Fibroblast of villous mesenchyme (primary cell): ENCODE data around the gene ITPRIP. TPM values are rescaled to one million over a fixed set of nuclear protein-coding genes. Genes with fewer than 3 reads are reported as not detected.

Source experiments
- DNase-seq: peaks from one replicate; pipeline ENCODE4 v3.0.0-alpha.2; 2010; ENCODE audit warnings: low read depth
- H3K4me3 ChIP-seq: 2 replicates; pipeline ENCODE4 v1.5.1; 2011; ENCODE audit warnings: low read depth, mild to moderate bottlenecking, low read length
- CTCF ChIP-seq: IDR thresholded peaks from 2 replicates; pipeline ENCODE4 v1.5.1; 2012; ENCODE audit warnings: low read depth, mild to moderate bottlenecking, low read length; ENCODE audit not compliant: insufficient read depth
- total RNA-seq: library from RNA; depleted of rRNA; stranded (reverse); fragments of >200 nt; gene quantifications from 2 replicates; pipeline ENCODE4 v1.2.3, GENCODE V29; 2012

Gene ITPRIP, protein sequence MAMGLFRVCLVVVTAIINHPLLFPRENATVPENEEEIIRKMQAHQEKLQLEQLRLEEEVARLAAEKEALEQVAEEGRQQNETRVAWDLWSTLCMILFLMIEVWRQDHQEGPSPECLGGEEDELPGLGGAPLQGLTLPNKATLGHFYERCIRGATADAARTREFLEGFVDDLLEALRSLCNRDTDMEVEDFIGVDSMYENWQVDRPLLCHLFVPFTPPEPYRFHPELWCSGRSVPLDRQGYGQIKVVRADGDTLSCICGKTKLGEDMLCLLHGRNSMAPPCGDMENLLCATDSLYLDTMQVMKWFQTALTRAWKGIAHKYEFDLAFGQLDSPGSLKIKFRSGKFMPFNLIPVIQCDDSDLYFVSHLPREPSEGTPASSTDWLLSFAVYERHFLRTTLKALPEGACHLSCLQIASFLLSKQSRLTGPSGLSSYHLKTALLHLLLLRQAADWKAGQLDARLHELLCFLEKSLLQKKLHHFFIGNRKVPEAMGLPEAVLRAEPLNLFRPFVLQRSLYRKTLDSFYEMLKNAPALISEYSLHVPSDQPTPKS
- total RNA-seq = 9.9 and 10.3 TPM in 2 replicates

GRCh38 chr10:104337985-104338735 lies at the start of gene ITPRIP:
Gene ITPRIP (minus strand): TSS chr10:104338465. CDS start chr10:104316051, 22,414 bp downstream.
- peak; percentile 93 for DNase-seq
- peak within 1 kb of the TSS; percentile 87 for H3K4me3 ChIP-seq
- TF ChIP-seq CTCF = peak; percentile 21

GRCh38 chr10:104387130-104387888 lies 49.0 kb upstream of the ITPRIP start:
- no peak overlapping the region for H3K4me3 ChIP-seq
- no peak for DNase-seq
- TF ChIP-seq CTCF = no peak

DNA sequence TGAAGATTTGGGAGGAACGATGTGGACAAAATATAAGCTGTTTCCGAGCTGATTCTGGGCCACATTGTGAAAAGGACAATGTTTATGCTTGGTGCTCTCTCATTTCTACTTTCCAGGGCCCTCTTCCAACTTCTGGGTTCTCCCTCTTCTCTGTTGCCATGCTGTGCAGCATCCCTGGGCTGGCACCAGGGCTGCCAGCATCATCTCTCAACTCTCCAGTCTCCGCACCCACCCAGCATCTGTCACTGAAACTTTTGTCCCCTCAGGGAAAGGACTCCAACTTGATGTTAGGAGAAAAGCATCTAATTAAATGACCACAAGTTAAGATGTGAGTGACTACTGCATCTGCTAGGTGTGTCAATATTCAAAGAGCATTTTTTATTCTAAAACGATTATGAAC lies 42.1 kb upstream of the ITPRIP start:
- no peak for DNase-seq
- TF ChIP-seq CTCF = no peak
- H3K4me3 ChIP-seq = no peak overlapping the region

DNA sequence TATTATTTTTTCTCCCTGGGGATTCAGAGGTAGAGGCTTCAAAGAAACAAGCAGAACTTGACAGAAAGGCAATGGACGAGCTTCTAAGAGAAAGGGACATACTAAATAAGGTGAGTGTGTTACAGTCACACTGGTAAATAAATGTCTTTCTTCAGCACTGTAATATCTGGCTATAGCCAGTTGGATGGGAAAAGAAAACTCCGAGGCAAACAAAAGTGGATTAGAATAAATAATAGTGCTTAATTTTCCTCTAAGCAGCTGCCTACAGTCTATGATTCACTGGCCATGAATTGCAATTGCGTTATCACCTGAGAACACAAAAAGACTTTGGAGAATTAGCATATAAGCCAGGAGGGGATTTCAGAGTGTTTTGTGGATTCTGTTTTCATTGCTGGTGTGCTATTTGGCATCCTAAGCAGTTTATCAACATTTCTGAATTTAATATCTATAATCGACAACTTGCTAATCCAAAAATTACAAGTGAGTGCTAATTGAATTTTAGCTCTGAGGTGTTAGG lies 38.6 kb upstream of the ITPRIP start:
- TF ChIP-seq CTCF = no peak
- no peak overlapping the region for H3K4me3 ChIP-seq

GRCh38 chr10:104374591-104374990 lies 36.3 kb upstream of the ITPRIP start:
- no peak overlapping the region for H3K4me3 ChIP-seq
- DNase-seq = no peak
- TF ChIP-seq CTCF = no peak

More for the DNA sequence above, 38.6 kb upstream of the ITPRIP start:
- DNase-seq = no peak

DNA sequence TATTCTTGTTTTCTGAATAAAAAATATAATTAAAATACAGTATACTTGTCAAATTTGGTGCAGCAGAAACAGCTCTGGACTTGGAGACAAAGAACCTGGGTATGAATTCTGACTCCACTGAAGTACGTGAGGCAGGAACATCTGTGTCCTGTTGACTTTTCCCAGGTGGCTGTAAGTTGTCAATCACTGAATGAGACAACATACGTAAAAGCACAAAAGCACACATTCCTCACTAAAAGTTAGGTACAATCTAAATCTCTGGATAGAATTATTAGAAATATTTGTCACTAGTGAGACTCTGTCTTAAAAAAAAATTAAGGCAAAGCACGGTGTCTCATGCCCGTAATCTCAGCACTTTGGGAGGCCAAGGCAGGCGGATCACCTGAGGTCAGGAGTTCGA lies 33.5 kb upstream of the ITPRIP start:
- DNase-seq = no peak
- no peak overlapping the region for H3K4me3 ChIP-seq
- TF ChIP-seq CTCF = no peak
